Activated CD4-positive, CD25-positive, alpha-beta regulatory T cell treated with anti-CD3 and anti-CD28 coated beads, Interleukin-2, amount 50 U/mL, for 24 hours (primary cell): ENCODE measurements around the gene BRIP1.

ENCODE experiments used
- ATAC-seq, 2 donors: fragments of 150-1000 bp; cut with Tn5 transposase; one replicate each; pipeline ENCODE4 v1.10.0; 2021; ENCODE audit warnings: mild to moderate bottlenecking in 1 of 2, moderate library complexity in 1 of 2

Gene BRIP1

GRCh38 chr17:61658183-61658582, 205.1 kb downstream of the BRIP1 start:
- ATAC-seq = no peak

GRCh38 chr17:61657338-61657737, 206.0 kb downstream of the BRIP1 start:
- no peak for ATAC-seq

GRCh38 chr17:61656721-61657217, 206.6 kb downstream of the BRIP1 start:
- ATAC-seq = no peak

GRCh38 chr17:61650749-61651148, 212.6 kb downstream of the BRIP1 start:
- no peak for ATAC-seq

GRCh38 chr17:61648587-61648986, 214.7 kb downstream of the BRIP1 start:
- no peak for ATAC-seq

- ATAC-seq = no peak
These were observed 216.3 kb downstream of the BRIP1 start for GRCh38 chr17:61647047-61647446.

GRCh38 chr17:61646482-61646881, 216.8 kb downstream of the BRIP1 start:
- no peak for ATAC-seq

GRCh38 chr17:61645920-61646319, 217.4 kb downstream of the BRIP1 start:
- no peak for ATAC-seq

- ATAC-seq = no peak
These were observed 218.2 kb downstream of the BRIP1 start for GRCh38 chr17:61644800-61645774.

- no peak for ATAC-seq
These were observed 220.6 kb downstream of the BRIP1 start for GRCh38 chr17:61642768-61643167.

GRCh38 chr17:61641715-61642114, 221.6 kb downstream of the BRIP1 start:
- ATAC-seq = no peak

GRCh38 chr17:61641084-61641483, 222.2 kb downstream of the BRIP1 start:
- no peak for ATAC-seq

- no peak for ATAC-seq
These were observed 223.5 kb downstream of the BRIP1 start for GRCh38 chr17:61639818-61640217.

GRCh38 chr17:61638087-61638486, 225.2 kb downstream of the BRIP1 start:
- ATAC-seq = no peak

GRCh38 chr17:61635913-61636432, 227.4 kb downstream of the BRIP1 start:
- ATAC-seq = no peak

GRCh38 chr17:61634942-61635538, 228.3 kb downstream of the BRIP1 start:
- no peak for ATAC-seq

- no peak for ATAC-seq
These were observed 229.3 kb downstream of the BRIP1 start for GRCh38 chr17:61634011-61634539.

- no peak for ATAC-seq
These were observed 230.5 kb downstream of the BRIP1 start for GRCh38 chr17:61632826-61633225.

GRCh38 chr17:61631800-61632199, 231.5 kb downstream of the BRIP1 start:
- no peak for ATAC-seq
